SK-N-SH treated with all-trans-retinoic acid at 6 μM for 48 hours (cell line): ENCODE results near the gene TOB1.

Source experiments
- ATAC-seq: fragments of 200-7000 bp; cut with Tn5 transposase; 3 replicates; pipeline ENCODE4 v1.9.1; 2020; ENCODE audit warnings: mild to moderate bottlenecking, moderate library complexity
- BACH2 ChIP-seq: fragments of 250-450 bp; sonication (Bioruptor Pico); IDR thresholded peaks from 2 replicates; pipeline ENCODE4 v1.9.0; 2021; ENCODE audit warnings: mild to moderate bottlenecking, borderline replicate concordance
- ESRRG ChIP-seq: fragments of 250-450 bp; sonication (Bioruptor Pico); IDR thresholded peaks from 2 replicates; pipeline ENCODE4 v1.6.1; 2021; ENCODE audit warnings: mild to moderate bottlenecking
- GLIS3 ChIP-seq: fragments of 250-450 bp; sonication (Bioruptor Pico); IDR thresholded peaks from 2 replicates; pipeline ENCODE4 v1.5.0; 2020; ENCODE audit warnings: mild to moderate bottlenecking, moderate library complexity
- ISL1 ChIP-seq: fragments of 250-450 bp; sonication (Bioruptor Pico); IDR thresholded peaks from 2 replicates; pipeline ENCODE4 v2.1.2; 2022; ENCODE audit warnings: mild to moderate bottlenecking, moderate library complexity
- OSR1 ChIP-seq: fragments of 250-450 bp; sonication (Bioruptor Pico); IDR thresholded peaks from 2 replicates; pipeline ENCODE4 v1.8.0; 2022; ENCODE audit warnings: moderate library complexity, mild to moderate bottlenecking, inconsistent platforms
- PPARA ChIP-seq: fragments of 250-450 bp; sonication (Bioruptor Pico); IDR thresholded peaks from 2 replicates; pipeline ENCODE4 v1.5.0; 2020; ENCODE audit warnings: mild to moderate bottlenecking, borderline replicate concordance
- RARB ChIP-seq: fragments of 250-450 bp; sonication (Bioruptor Pico); IDR thresholded peaks from 2 replicates; pipeline ENCODE4 v1.8.0; 2021; ENCODE audit warnings: mild to moderate bottlenecking, moderate library complexity
- SNAI2 ChIP-seq: fragments of 250-450 bp; sonication (Bioruptor Pico); IDR thresholded peaks from 2 replicates; pipeline ENCODE4 v1.5.0; 2020; ENCODE audit warnings: mild to moderate bottlenecking, moderate library complexity
- TCF4 ChIP-seq: fragments of 250-450 bp; sonication (Bioruptor Pico); IDR thresholded peaks from 2 replicates; pipeline ENCODE4 v1.8.0; 2021; ENCODE audit warnings: mild to moderate bottlenecking, moderate library complexity, borderline replicate concordance
- TOX ChIP-seq: fragments of 250-450 bp; sonication (Bioruptor Pico); IDR thresholded peaks from 2 replicates; pipeline ENCODE4 v1.8.0; 2021; ENCODE audit warnings: mild to moderate bottlenecking, moderate library complexity, borderline replicate concordance
- ZC3H10 ChIP-seq: fragments of 250-450 bp; sonication (Bioruptor Pico); IDR thresholded peaks from 2 replicates; pipeline ENCODE4 v1.5.1; 2021; ENCODE audit warnings: mild to moderate bottlenecking, moderate library complexity
- ZFP3 ChIP-seq: fragments of 250-450 bp; sonication (Bioruptor Pico); IDR thresholded peaks from 2 replicates; pipeline ENCODE4 v1.5.0; 2020; ENCODE audit warnings: mild to moderate bottlenecking, moderate library complexity
- ZFP30 ChIP-seq: fragments of 450-650 bp; formaldehyde crosslinking; IDR thresholded peaks from 2 replicates; pipeline ENCODE4 v1.5.0; 2022; ENCODE audit warnings: mild to moderate bottlenecking, moderate library complexity
- ZNF565 ChIP-seq: fragments of 450-650 bp; formaldehyde crosslinking; conservative IDR thresholded peaks from 2 replicates; pipeline ENCODE4 v1.5.0; 2020; ENCODE audit warnings: low read depth, mild to moderate bottlenecking, moderate library complexity
- ZNF70 ChIP-seq: fragments of 450-650 bp; formaldehyde crosslinking; IDR thresholded peaks from 2 replicates; pipeline ENCODE4 v1.5.0; 2020; ENCODE audit warnings: mild to moderate bottlenecking, moderate library complexity
- ZNF8 ChIP-seq: fragments of 450-650 bp; formaldehyde crosslinking; IDR thresholded peaks from 2 replicates; pipeline ENCODE4 v1.5.0; 2020; ENCODE audit warnings: mild to moderate bottlenecking, moderate library complexity
- TF ChIP-seq, protein P1 (sequence below): fragments of 250-450 bp; sonication (Bioruptor Pico); IDR thresholded peaks from 2 replicates; pipeline ENCODE4 v1.5.0; 2020; ENCODE audit warnings: mild to moderate bottlenecking, moderate library complexity
- TF ChIP-seq, protein P2 (sequence below): fragments of 250-450 bp; sonication (Bioruptor Pico); IDR thresholded peaks from 2 replicates; pipeline ENCODE4 v1.8.0; 2020; ENCODE audit warnings: mild to moderate bottlenecking, moderate library complexity, borderline replicate concordance
- TF ChIP-seq, protein P3 (sequence below): fragments of 250-450 bp; sonication (Bioruptor Pico); IDR thresholded peaks from 2 replicates; pipeline ENCODE4 v1.5.1; 2020; ENCODE audit warnings: low read depth, mild to moderate bottlenecking, moderate library complexity
- TF ChIP-seq, protein P4 (sequence below): fragments of 250-450 bp; sonication (Bioruptor Pico); IDR thresholded peaks from 2 replicates; pipeline ENCODE4 v1.5.1; 2021; ENCODE audit warnings: mild to moderate bottlenecking, moderate library complexity
- TF ChIP-seq, protein P5 (sequence below): fragments of 250-450 bp; sonication (Bioruptor Pico); IDR thresholded peaks from 2 replicates; pipeline ENCODE4 v1.8.0; 2021; ENCODE audit warnings: low read depth, mild to moderate bottlenecking, moderate library complexity, borderline replicate concordance

The TOB1 gene

DNA sequence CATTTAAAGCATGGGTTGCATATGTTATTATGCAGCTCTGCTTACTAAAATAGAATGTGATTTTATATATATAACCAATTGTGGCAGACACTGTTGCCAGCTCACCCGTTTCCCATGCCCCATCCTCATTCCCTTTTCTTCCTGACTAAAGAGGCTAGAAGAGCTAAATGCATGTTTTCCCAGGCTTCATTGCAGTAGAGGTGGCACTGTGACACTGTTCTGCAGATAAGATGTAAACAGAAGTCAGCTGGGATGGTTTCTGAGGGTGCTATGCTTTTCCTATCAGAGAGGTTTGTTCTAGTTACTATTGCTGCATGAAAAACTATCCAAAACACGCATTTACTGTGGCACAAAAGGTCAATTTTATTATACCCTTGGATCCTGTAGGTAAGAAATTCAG is 5.7 kb upstream of the TOB1 start (continued):
- TF ChIP-seq, protein P1, sequence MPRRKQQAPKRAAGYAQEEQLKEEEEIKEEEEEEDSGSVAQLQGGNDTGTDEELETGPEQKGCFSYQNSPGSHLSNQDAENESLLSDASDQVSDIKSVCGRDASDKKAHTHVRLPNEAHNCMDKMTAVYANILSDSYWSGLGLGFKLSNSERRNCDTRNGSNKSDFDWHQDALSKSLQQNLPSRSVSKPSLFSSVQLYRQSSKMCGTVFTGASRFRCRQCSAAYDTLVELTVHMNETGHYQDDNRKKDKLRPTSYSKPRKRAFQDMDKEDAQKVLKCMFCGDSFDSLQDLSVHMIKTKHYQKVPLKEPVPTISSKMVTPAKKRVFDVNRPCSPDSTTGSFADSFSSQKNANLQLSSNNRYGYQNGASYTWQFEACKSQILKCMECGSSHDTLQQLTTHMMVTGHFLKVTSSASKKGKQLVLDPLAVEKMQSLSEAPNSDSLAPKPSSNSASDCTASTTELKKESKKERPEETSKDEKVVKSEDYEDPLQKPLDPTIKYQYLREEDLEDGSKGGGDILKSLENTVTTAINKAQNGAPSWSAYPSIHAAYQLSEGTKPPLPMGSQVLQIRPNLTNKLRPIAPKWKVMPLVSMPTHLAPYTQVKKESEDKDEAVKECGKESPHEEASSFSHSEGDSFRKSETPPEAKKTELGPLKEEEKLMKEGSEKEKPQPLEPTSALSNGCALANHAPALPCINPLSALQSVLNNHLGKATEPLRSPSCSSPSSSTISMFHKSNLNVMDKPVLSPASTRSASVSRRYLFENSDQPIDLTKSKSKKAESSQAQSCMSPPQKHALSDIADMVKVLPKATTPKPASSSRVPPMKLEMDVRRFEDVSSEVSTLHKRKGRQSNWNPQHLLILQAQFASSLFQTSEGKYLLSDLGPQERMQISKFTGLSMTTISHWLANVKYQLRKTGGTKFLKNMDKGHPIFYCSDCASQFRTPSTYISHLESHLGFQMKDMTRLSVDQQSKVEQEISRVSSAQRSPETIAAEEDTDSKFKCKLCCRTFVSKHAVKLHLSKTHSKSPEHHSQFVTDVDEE (CRISPR knock-in tag) = no peak
- TF ChIP-seq ZNF565 (no peak), PPARA (no peak)

DNA sequence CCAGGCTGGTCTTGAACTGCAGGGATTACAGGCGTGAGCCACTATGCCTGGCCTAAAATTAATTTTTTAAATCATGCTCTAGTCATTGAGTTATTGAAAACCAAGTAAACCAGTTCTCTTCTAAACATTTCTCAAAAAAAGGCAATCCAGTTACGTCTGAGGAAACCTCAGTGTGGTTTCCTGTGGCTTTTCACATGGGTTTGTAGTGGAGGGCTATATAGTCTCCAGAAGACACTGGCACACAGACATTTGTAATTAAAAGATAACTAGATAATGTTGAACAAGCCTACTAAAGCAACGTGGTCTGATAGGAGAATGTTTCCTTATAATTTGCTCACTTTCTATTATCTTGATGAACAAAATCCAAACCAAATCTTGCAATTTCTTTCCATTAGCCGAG is 5.2 kb upstream of the TOB1 start:
- ATAC-seq = no peak
- TF ChIP-seq ESRRG (CRISPR knock-in tag) (no peak), TCF4 (CRISPR knock-in tag) (peak; percentile 56; the same call in 1 of the 2 replicates), BACH2 (CRISPR knock-in tag) (no peak), ZNF8 (CRISPR knock-in tag) (no peak), ZFP30 (no peak), GLIS3 (no peak)
- TF ChIP-seq, protein P2, sequence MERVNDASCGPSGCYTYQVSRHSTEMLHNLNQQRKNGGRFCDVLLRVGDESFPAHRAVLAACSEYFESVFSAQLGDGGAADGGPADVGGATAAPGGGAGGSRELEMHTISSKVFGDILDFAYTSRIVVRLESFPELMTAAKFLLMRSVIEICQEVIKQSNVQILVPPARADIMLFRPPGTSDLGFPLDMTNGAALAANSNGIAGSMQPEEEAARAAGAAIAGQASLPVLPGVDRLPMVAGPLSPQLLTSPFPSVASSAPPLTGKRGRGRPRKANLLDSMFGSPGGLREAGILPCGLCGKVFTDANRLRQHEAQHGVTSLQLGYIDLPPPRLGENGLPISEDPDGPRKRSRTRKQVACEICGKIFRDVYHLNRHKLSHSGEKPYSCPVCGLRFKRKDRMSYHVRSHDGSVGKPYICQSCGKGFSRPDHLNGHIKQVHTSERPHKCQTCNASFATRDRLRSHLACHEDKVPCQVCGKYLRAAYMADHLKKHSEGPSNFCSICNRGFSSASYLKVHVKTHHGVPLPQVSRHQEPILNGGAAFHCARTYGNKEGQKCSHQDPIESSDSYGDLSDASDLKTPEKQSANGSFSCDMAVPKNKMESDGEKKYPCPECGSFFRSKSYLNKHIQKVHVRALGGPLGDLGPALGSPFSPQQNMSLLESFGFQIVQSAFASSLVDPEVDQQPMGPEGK (CRISPR knock-in tag) = no peak

DNA sequence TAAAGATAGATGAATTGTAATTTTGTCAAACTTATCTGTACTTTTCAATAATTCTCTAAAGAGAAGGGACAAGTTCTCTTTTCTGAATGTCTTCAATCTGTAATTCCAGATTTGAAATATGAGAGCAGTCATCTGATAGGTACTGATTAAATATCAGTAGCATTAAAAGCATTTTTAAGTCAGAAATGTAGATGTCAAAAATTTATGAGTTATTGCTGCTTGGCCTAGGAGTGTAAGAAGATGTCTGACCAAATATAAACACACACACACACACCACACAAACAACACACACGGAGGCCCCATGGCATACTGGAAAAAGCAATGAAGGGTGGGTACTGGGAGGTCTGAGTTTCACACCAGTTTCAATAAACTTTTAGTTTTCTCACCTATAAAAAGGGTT is 2.4 kb upstream of the TOB1 start:
- ATAC-seq = no peak
- TF ChIP-seq ZNF8 (CRISPR knock-in tag) = no peak
- no peak for TF ChIP-seq ZNF565
- no peak for TF ChIP-seq ESRRG (CRISPR knock-in tag)
- TF ChIP-seq ISL1 (CRISPR knock-in tag) = no peak
- TF ChIP-seq OSR1 (CRISPR knock-in tag) = no peak
- no peak for TF ChIP-seq SNAI2
- no peak for TF ChIP-seq PPARA
- TF ChIP-seq, protein P3, sequence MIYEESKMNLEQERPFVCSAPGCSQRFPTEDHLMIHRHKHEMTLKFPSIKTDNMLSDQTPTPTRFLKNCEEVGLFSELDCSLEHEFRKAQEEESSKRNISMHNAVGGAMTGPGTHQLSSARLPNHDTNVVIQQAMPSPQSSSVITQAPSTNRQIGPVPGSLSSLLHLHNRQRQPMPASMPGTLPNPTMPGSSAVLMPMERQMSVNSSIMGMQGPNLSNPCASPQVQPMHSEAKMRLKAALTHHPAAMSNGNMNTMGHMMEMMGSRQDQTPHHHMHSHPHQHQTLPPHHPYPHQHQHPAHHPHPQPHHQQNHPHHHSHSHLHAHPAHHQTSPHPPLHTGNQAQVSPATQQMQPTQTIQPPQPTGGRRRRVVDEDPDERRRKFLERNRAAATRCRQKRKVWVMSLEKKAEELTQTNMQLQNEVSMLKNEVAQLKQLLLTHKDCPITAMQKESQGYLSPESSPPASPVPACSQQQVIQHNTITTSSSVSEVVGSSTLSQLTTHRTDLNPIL (CRISPR knock-in tag) = no peak
- TF ChIP-seq, protein P4, sequence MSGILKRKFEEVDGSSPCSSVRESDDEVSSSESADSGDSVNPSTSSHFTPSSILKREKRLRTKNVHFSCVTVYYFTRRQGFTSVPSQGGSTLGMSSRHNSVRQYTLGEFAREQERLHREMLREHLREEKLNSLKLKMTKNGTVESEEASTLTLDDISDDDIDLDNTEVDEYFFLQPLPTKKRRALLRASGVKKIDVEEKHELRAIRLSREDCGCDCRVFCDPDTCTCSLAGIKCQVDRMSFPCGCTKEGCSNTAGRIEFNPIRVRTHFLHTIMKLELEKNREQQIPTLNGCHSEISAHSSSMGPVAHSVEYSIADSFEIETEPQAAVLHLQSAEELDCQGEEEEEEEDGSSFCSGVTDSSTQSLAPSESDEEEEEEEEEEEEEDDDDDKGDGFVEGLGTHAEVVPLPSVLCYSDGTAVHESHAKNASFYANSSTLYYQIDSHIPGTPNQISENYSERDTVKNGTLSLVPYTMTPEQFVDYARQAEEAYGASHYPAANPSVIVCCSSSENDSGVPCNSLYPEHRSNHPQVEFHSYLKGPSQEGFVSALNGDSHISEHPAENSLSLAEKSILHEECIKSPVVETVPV (CRISPR knock-in tag) = no peak
- TF ChIP-seq, protein P1 (CRISPR knock-in tag) = no peak
- TF ChIP-seq ZC3H10 = no peak
- TF ChIP-seq GLIS3 = no peak
- TF ChIP-seq TCF4 (CRISPR knock-in tag) = no peak
- TF ChIP-seq ZNF70 = no peak
- no peak for TF ChIP-seq ZFP30
- TF ChIP-seq TOX (CRISPR knock-in tag) = no peak

DNA sequence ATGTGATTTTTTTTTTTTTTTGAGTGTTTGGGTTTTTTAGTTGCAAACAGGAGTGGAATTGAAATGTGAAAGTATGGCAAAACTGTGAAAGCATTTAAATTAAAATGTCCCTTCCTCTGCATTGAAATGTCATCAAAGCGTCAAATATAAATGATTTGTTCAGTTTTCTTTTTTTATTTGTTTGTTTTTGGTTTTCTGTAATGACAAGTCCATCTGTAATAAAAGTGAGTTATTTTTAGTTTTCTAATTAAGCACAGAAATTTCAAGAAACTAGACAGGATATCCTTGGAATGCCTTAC is 1.9 kb upstream of the TOB1 start:
- no peak for TF ChIP-seq ZFP3 (CRISPR knock-in tag)
- no peak for TF ChIP-seq RARB (CRISPR knock-in tag)
- TF ChIP-seq ZNF565 = no peak
- TF ChIP-seq ZFP30 = no peak
- no peak for TF ChIP-seq BACH2 (CRISPR knock-in tag)
- TF ChIP-seq, protein P2 (CRISPR knock-in tag) = no peak
- no peak for TF ChIP-seq SNAI2
- TF ChIP-seq ZC3H10 = no peak
- TF ChIP-seq ZNF8 (CRISPR knock-in tag) = no peak
- TF ChIP-seq, protein P4 (CRISPR knock-in tag) = no peak
- TF ChIP-seq, protein P5, sequence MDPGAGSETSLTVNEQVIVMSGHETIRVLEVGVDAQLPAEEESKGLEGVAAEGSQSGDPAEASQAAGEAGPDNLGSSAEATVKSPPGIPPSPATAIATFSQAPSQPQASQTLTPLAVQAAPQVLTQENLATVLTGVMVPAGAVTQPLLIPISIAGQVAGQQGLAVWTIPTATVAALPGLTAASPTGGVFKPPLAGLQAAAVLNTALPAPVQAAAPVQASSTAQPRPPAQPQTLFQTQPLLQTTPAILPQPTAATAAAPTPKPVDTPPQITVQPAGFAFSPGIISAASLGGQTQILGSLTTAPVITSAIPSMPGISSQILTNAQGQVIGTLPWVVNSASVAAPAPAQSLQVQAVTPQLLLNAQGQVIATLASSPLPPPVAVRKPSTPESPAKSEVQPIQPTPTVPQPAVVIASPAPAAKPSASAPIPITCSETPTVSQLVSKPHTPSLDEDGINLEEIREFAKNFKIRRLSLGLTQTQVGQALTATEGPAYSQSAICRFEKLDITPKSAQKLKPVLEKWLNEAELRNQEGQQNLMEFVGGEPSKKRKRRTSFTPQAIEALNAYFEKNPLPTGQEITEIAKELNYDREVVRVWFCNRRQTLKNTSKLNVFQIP = no peak
- ATAC-seq = no peak
